HL-60/S4 (cell line): ENCODE data around the gene FAAP100.

ENCODE experiments used
- in situ Hi-C: fragments of 300-500 bp; cut with MboI; formaldehyde crosslinking; loops from 2 replicates; pipeline ENCODE4 v1.14.3; 2022; ENCODE audit warnings: low sequenced_read_pairs

The FAAP100 gene

GRCh38 chr17:81527591-81528383, 24.4 kb downstream of the FAAP100 start, which contains the start of gene FSCN2:
FSCN2 (plus strand) TSS chr17:81528377; CDS start chr17:81528532, 155 bp downstream.
- in situ Hi-C loops = no loop called here

DNA sequence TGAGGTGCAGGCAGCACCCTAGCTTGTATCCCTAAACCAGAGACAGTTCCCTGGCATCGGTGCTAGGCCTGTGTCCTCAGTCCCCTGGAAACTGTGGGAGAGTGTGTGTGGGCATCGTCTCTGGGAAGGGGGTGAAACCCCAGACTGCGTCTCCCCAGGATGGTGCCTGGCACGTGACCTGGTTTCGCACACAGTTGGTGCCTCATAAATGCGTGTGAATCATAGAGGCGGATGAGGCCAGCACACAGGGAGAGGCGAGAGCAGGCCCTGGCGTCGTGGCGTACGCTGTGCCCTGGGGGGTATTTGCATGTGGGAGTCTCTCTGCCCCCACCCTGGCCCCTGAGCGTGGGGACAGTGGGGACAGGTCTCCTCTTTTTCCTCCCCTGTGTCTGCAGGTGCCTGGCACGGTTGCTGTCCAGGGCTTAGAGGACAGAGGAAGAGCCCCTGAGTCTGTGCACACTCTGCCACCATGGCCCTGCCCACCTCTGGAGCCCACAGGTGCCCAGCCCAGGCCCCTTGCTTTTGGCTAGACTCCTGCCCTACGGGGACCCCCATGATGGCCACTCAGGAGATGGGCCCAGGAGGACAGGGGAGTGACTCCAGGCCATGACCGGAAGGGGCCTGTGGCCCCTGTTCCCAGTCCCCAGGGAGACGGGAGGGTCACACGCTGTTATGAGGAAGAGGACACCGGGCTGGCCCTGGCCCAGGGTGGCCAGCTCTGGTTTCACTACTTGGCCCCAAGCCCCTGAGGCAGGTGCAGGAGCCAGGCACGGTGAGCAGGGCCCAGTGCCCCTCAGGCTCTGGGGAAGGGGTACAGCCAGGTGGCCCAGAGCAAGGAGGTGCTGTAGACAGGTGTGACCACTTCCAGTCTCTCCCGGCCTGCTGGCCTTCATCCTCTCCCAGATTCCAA, 25.2 kb downstream of the FAAP100 start:
- in situ Hi-C loops = no loop called here

DNA sequence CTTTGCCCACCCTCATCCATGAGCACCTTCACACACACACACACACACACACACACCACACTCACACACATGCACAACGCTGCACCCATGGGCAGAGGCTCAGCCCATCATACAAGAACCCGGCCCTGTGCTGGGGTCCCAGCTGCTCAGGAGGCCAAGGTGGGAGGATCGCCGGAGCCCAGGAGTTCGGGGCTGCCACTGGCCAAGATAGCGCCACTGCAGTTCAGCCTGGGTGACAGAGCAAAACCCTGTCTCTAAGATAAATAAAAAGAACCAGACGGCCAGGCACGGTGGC, 27.3 kb downstream of the FAAP100 start:
- in situ Hi-C loops = no loop called here

DNA sequence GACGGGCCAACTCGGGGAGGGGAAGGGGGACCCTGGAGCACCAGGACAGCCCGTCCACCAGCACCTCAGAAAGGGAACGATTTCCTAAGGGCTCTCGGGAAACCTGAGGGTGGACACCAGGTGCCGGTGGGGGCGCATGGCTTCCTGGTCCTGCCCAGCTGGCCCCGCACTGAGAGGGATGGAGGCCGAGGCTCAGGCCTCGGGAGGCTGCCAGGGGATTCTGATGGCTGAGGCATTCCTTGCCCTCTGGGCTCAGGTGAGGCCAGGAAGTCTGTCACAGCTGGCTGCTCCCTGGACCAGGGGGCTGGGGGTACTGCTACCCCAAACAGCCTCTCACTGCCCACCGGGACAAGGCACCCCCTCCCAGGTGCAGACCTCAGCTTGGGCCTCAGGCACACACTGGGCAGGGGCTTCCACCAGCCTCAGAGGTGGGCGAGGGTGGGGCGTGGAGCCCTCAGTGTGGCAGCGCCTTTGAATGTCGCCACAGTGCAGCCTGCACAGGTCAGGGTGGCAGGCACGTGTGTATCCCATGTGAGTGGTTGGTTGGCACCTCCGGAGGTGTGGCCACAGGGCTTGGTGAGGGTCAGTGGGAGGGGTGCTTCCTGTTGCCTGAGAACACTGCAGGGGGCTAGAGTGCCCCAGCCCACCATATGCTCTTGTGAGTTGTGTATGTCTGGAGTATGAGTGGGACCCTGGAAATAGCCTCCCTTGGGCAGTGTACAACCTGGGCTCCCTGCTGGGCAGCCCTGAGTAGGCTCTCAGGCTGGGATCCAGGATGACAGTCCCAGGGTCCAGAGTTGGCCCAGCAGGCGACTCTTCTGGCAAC, 27.9 kb downstream of the FAAP100 start:
- in situ Hi-C loops = no loop called here

- in situ Hi-C loops = no loop called here
These were observed 28.6 kb downstream of the FAAP100 start for GRCh38 chr17:81523402-81524038.

DNA sequence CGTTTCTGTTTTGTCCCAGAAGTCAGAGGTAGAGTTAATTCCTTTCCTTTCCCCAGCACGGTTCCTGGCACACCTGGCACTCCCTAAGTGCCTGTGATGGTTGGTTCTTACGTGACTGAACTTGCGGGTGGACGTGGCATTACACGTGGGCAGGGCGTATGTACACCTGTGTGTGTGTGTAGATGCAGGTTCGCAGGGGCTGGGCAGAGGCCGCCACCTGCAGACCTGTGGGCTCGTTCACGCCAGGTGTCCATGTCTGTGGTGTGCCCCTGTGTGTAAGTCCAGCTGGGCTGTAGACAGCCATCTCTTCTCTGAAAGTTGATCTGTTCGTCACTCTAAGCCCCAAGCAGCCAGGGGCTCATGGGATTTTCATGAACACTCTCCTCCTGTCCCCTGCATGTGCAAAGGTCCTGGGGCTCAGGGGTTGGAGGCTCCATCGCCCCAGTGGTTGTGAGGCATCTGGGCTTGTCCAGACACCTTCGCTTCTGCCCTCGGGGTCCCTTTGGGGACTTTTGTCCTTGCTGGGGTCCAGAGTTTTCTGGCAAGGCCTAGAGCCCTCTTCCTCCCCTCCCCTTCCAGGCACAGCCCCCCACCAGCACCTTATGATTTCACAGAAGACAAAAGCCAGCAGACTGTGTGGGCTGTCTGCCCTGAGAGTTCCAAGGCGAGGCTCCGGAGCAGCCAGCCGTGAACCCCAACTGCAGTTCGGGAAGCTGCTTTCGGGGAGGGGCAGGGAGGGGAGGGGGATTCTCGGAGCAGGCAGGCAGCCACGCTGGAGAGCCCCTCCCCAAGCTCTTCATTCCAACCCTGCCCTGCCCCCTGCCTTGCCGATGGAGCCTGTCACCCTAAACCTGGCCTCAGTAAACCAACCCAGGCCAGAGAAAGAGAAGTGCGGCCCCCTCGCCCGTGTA, 29.4 kb downstream of the FAAP100 start:
- in situ Hi-C loops = no loop called here

- in situ Hi-C loops = no loop called here
These were observed 31.9 kb downstream of the FAAP100 start for GRCh38 chr17:81520021-81520901.

- in situ Hi-C loops = no loop called here
These were observed 32.7 kb downstream of the FAAP100 start for GRCh38 chr17:81519284-81520020.

- in situ Hi-C loops = no loop called here
These were observed 33.3 kb downstream of the FAAP100 start for GRCh38 chr17:81518785-81519283.

DNA sequence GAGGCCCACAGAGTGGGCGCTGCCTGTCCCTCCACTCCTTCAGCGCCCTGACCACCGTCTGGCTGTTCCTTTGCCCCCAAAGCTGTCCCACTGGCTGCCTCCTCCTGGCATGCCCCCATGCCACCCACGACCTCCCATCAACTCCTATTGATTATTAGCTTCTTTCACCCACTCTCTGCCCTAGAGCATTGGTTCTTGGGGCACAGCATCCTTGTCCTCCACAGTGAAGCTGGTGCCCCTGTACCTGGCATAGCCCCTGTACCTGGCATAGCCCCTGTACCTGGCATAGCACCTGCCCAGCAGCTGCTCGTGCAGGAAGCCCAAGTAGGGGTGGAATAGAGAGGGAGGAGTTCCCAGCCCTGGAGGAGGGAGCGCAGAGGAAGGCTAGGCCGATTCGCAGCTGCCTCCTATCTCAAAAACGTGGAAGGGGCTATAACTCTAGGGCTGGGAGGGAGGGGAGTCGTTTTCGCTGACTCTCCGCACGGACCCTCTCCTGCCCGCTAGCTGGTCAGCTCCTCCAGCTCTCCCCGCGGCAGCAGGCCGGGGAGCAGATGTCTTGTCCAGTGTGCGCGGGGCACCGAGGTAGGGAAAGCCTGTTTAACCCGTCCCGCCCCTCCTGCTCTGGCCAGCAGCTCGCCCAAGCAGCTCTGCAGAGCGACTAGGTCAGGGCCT, 33.9 kb downstream of the FAAP100 start:
- in situ Hi-C loops = no loop called here

DNA sequence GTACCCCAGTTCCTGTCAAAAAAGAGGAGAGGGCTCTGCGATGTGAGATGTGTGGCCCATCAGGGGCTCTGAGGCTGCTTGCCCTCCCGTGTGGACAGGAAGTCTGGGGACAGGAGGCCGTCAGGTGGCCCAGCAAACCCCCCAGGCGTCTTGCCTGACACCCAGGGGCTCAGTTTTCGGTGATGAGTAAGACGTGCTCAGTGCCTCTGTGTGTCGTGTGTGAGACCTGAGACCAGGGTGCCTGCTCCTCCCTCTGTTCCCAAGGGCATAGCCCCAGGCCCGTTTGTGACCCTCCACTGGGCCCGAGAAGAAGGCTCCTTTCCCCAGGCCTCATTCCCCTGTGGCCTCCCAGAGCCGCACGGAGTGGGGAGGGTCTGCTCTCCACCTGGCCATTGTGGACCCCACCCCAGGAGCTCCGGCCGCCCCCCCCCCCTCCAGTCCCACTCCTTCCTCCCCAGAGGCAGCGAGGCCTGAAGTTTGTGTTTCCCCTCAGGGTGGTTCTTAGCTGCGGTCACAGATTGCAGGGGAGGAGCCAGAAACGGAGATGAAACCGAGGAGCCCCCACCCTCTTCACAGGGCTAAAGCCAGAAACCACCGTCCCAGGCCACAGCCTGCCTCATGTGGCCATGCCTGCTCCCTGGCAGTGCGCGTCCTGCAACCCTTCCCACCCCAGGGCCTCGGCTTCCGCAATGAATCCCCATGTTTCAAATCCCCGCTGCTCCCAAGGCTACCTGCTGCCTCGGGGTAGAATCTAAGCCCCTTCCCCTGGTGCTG, 34.6 kb downstream of the FAAP100 start:
- in situ Hi-C loops = no loop called here

GRCh38 chr17:81517009-81517338, 35.2 kb downstream of the FAAP100 start:
- in situ Hi-C loops = no loop called here

DNA sequence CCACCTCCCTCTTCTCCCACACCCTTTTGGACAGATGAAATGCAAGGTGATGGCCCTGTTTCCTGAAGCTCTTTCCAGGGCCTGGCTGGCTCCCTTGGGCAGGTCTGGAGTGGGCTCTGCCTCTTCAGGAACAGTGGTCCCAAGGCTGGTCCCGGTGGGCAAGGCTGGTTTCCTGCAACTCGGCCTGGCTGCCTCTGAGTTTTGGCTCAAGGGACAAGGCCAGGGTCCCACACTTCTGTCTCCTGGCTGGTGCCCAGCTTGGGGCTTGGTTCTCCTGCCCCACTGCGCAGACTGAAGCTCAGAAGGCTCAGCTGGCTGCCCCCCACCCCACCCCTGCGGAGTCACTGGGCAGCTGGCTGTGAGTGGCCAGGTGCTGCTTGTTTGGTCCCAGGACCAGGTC, 35.7 kb downstream of the FAAP100 start:
- in situ Hi-C loops = no loop called here

DNA sequence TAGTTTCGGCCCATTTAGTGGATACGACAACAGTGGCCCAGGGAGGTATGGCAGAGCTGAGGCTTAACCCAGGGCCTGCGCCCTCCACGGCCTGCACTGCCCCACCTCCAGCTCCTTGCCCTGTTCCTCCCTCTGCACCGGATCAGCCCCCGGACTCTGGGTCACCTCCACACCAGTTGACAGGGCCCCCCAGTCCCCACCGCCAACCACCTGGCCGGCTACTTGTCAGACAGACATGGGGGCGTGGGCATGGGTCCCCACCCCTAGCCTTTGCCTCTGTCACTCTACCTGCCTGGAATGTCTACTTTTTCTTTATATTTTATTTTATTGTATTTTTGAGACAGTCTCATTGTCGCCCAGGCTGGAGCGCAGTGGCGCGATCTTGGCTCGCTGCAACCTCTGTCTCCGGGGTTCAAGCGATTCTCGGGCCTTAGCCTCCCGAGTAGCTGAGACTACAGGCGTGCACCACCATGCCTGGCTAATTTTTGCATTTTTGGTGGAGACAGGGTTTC, 36.6 kb downstream of the FAAP100 start:
- in situ Hi-C loops = no loop called here

DNA sequence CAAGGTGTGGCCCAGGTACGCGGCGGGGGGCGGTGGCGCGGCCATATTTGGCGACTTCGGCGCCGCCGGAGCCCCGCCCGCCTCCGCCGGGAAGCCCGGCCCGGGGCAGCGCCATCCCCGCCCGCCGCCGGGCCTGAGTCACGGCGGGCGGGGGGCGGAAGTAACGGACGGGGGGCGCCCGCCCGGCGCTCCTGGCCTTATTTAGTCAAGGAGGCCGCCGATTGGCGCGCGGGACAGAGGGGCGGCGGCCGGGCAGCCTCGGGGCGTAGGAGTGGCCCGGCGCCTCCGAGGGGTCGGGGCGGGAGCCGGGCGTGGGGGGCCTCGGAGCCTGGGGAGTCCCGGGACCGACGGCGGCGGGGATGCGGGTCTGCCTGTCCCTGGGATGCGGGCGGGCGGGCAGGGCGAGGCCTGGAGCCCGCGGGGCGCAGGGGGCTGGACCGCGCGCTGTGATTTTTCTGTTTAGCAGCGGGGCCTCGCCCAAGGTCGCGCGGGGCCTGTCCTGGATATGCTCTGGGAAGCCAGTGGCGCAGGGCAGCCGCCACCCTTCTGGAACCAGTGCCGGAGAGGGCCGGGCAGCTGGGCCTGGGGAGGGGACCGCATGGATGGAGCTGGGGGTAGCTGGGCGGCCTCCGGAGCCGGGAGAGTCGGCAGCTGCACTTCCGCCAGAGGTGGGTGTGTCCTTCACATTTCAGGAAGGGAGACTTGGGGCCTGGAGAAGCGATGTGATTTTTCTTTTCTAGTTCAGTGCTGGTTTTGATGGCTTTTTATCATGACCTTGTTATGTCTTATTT, 37.2 kb downstream of the FAAP100 start:
- in situ Hi-C loops = no loop called here

GRCh38 chr17:81514489-81514738, 37.7 kb downstream of the FAAP100 start:
- in situ Hi-C loops = no loop called here
